Measurements from ENCODE around the gene FOXF1. TPM values are rescaled to one million over a fixed set of nuclear protein-coding genes. Genes with fewer than 3 reads are reported as not detected.

FOXF1 gene
- total RNA-seq, 1 experiment from 2014 or later: 0.10 TPM

GRCh38 chr16:86462334-86463084 is 47.8 kb upstream of the FOXF1 start:
- no peaks in the 10 kb centered on the region for H3K4me1 ChIP-seq (ENCODE audit: control insufficient read depth, insufficient read depth, low read length)
- ATAC-seq (no peak), DNase-seq (ENCODE audit: low read depth, low spot score) (no peak)
- H3K27ac ChIP-seq (ENCODE audit: low read length): no peak overlapping the region
- CTCF ChIA-PET: no interaction called here
- in situ Hi-C loops (cut with HindIII; ENCODE audit: low pct_unique_long_range_greater_than_20kb, low sequenced_read_pairs) (no loop called here), intact Hi-C loops (cut with micrococcal nuclease; ENCODE audit: unreplicated experiment) (no loop called here)
- H3K9me3 ChIP-seq (ENCODE audit: control insufficient read depth, insufficient read depth, low read depth, low read length): no peaks in the 10 kb centered on the region; the same call in 1 of the 2 replicates
- POLR2A ChIA-PET: no interaction called here
- TF ChIP-seq REST (IDR thresholded peaks at IDR 0.05; ENCODE audit: insufficient read depth in 1 of 2, low read depth in 2 of 2, low read length in 1 of 2) (no peak), TCF7L2 (IDR thresholded peaks at IDR 0.05; ENCODE audit: low read depth, low read length) (no peak), SIN3A (IDR thresholded peaks at IDR 0.05; ENCODE audit: borderline replicate concordance, insufficient read depth, low read depth, low read length) (no peak), CTCF (IDR thresholded peaks at IDR 0.05) (no peak), POLR2AphosphoS5 (IDR thresholded peaks at IDR 0.05; ENCODE audit: low read depth, low read length) (no peak)
- BruUV-seq (replicated peaks): no TSS peak
- H3K27me3 ChIP-seq (ENCODE audit: control insufficient read depth, insufficient read depth, low read length): peaks cover 6% of the 10 kb centered on the region; the same call in 1 of the 2 replicates
- no peak overlapping the region for H3K4me3 ChIP-seq (ENCODE audit: low read depth in 2 of 2, low read length in 2 of 2)
- H3K36me3 ChIP-seq (ENCODE audit: control insufficient read depth, insufficient read depth, low read length): no peaks in the 10 kb centered on the region

- H3K9me3 ChIP-seq (ENCODE audit: control insufficient read depth, insufficient read depth, low read depth, low read length): no peaks in the 10 kb centered on the region; the same call in 1 of the 2 replicates
- no peak overlapping the region for H3K4me3 ChIP-seq (ENCODE audit: low read depth in 2 of 2, low read length in 2 of 2)
- in situ Hi-C loops (cut with HindIII; ENCODE audit: low pct_unique_long_range_greater_than_20kb, low sequenced_read_pairs): no loop called here
- ChIA-PET POLR2A (no interaction called here), CTCF (no interaction called here)
- no peaks in the 10 kb centered on the region for H3K4me1 ChIP-seq (ENCODE audit: control insufficient read depth, insufficient read depth, low read length)
- no peaks in the 10 kb centered on the region for H3K27me3 ChIP-seq (ENCODE audit: control insufficient read depth, insufficient read depth, low read length)
- ATAC-seq (no peak), DNase-seq (ENCODE audit: low read depth, low spot score) (no peak)
- no TSS peak for BruUV-seq (replicated peaks)
- no peaks in the 10 kb centered on the region for H3K36me3 ChIP-seq (ENCODE audit: control insufficient read depth, insufficient read depth, low read length)
- intact Hi-C loops (cut with micrococcal nuclease; ENCODE audit: unreplicated experiment): no loop called here
- no peak overlapping the region for H3K27ac ChIP-seq (ENCODE audit: low read length)
- TF ChIP-seq CTCF (IDR thresholded peaks at IDR 0.05): no peak
- no peak for TF ChIP-seq POLR2AphosphoS5 (IDR thresholded peaks at IDR 0.05; ENCODE audit: low read depth, low read length)
- TF ChIP-seq REST (IDR thresholded peaks at IDR 0.05; ENCODE audit: insufficient read depth in 1 of 2, low read depth in 2 of 2, low read length in 1 of 2): no peak
- no peak for TF ChIP-seq SIN3A (IDR thresholded peaks at IDR 0.05; ENCODE audit: borderline replicate concordance, insufficient read depth, low read depth, low read length)
- TF ChIP-seq TCF7L2 (IDR thresholded peaks at IDR 0.05; ENCODE audit: low read depth, low read length): no peak
Measured at GRCh38 chr16:86464044-86464443, 46.3 kb upstream of the FOXF1 start.

Data from Panc1 (cell line).